MG63 (cell line): ENCODE results near the gene PTCD1. TPM values are rescaled to one million over a fixed set of nuclear protein-coding genes. Genes with fewer than 3 reads are reported as not detected.
A peak's percentile ranks its signal among the peaks of the same experiment; 100 is the strongest.

Experiments used
- DNase-seq: peaks from one replicate; pipeline ENCODE4 v3.0.0-alpha.2; 2020
- H3K27me3 ChIP-seq: fragments of 250-450 bp; sonication (Bioruptor Pico); 2 replicates; pipeline ENCODE4 v1.5.1; 2020; ENCODE audit warnings: mild to moderate bottlenecking, moderate library complexity
- H3K36me3 ChIP-seq: fragments of 250-450 bp; sonication (Bioruptor Pico); 2 replicates; pipeline ENCODE4 v1.5.1; 2020; ENCODE audit warnings: mild to moderate bottlenecking, moderate library complexity
- H3K4me3 ChIP-seq: fragments of 250-450 bp; sonication (Bioruptor Pico); 2 replicates; pipeline ENCODE4 v1.5.1; 2020; ENCODE audit warnings: mild to moderate bottlenecking, moderate library complexity
- H3K9me3 ChIP-seq: fragments of 250-450 bp; sonication (Bioruptor Pico); 2 replicates; pipeline ENCODE4 v1.5.1; 2020; ENCODE audit warnings: mild to moderate bottlenecking, moderate library complexity
- total RNA-seq: library from RNA; depleted of rRNA; stranded (reverse); fragments of >200 nt; shearing (Covaris generic); gene quantifications from 2 replicates; pipeline ENCODE4 v1.2.3, GENCODE V29; 2014; ENCODE audit warnings: low replicate concordance; rRNA removed

PTCD1 gene, protein sequence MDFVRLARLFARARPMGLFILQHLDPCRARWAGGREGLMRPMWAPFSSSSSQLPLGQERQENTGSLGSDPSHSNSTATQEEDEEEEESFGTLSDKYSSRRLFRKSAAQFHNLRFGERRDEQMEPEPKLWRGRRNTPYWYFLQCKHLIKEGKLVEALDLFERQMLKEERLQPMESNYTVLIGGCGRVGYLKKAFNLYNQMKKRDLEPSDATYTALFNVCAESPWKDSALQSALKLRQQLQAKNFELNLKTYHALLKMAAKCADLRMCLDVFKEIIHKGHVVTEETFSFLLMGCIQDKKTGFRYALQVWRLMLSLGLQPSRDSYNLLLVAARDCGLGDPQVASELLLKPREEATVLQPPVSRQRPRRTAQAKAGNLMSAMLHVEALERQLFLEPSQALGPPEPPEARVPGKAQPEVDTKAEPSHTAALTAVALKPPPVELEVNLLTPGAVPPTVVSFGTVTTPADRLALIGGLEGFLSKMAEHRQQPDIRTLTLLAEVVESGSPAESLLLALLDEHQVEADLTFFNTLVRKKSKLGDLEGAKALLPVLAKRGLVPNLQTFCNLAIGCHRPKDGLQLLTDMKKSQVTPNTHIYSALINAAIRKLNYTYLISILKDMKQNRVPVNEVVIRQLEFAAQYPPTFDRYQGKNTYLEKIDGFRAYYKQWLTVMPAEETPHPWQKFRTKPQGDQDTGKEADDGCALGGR
- 6.9 and 7.3 TPM in 2 replicates for total RNA-seq

DNA sequence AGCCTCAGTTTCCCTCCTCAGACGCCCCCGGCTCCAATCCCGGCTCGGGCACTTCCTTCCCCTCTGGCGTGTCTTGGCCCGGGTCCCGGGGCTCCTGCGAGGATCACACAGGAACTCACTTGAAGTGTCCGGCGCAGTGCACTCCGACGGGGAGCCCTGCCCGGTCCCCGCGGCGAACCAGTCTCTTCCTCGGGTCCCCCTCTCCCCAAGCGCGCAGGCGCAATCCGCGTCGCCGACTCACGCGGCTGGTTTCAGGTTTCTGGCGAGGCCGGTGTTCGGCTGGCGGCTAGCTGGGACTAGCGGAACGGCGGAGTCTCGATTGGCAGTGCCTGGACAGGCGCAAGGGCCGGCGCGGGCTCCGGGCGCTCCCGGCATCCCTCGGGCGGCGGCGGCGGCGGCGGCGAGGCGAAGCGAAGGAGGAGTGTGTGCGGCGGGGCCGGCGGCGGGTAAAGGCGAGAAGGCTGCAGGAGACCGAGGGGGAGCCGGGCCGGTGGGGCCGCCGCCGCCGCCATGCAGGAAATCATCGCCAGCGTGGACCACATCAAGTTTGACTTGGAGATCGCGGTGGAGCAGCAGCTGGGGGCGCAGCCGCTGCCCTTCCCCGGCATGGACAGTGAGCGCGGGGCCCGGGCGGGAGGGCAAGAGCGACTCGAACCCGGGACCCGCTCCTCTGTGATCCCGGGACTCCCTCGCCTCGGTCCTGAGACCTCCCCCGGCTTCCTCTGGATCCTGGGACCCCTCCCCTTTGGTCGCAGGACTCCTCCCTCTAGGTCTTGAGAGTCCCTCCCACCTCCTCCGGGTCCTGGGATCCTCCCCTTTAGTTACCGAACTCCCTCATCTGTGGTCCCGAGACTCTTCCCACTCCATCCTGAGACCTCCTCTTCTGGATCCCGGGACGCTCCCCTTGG lies at the start of gene PTCD1, which contains the start of gene CPSF4:
PTCD1 (minus strand) TSS at position 226 of the 908 bp plus-strand sequence. CDS start 3,556 bp downstream, outside the sequence.
CPSF4 (plus strand) TSS at position 371 of the 908 bp plus-strand sequence; CDS start at position 511, 140 bp downstream.
- no peaks in the 10 kb centered on the region for H3K27me3 ChIP-seq
- H3K9me3 ChIP-seq, result no peaks in the 10 kb centered on the region
- peak within 1 kb of the TSS; percentile 87 for H3K4me3 ChIP-seq
- peak; percentile 91 for DNase-seq
- H3K36me3 ChIP-seq, result peaks cover 2% of the 10 kb centered on the region; the same call in 1 of the 2 replicates

DNA sequence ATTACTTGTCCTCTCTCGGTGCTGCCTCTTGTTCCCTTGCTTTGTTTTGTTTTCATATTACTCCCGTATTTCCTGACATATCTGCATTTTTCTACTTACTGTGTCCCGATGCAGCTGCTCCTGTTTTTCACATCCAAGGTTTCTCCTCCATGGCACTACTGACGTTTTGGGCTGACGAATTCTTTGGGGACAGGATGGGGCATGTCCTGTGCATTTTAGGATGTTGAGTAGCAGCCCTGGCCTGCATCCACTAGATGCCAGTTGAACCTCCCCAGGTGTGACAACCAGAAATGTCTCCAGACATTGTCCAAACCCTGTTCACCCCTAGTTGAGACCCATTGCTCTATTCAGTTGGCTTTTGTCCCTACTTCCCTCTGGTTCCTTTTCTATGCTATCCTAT lies 46.5 kb upstream of the PTCD1 start:
- H3K4me3 ChIP-seq, result no peak overlapping the region
- no peaks in the 10 kb centered on the region for H3K27me3 ChIP-seq
- H3K36me3 ChIP-seq, result no peaks in the 10 kb centered on the region
- H3K9me3 ChIP-seq, result no peaks in the 10 kb centered on the region
- DNase-seq, result no peak

DNA sequence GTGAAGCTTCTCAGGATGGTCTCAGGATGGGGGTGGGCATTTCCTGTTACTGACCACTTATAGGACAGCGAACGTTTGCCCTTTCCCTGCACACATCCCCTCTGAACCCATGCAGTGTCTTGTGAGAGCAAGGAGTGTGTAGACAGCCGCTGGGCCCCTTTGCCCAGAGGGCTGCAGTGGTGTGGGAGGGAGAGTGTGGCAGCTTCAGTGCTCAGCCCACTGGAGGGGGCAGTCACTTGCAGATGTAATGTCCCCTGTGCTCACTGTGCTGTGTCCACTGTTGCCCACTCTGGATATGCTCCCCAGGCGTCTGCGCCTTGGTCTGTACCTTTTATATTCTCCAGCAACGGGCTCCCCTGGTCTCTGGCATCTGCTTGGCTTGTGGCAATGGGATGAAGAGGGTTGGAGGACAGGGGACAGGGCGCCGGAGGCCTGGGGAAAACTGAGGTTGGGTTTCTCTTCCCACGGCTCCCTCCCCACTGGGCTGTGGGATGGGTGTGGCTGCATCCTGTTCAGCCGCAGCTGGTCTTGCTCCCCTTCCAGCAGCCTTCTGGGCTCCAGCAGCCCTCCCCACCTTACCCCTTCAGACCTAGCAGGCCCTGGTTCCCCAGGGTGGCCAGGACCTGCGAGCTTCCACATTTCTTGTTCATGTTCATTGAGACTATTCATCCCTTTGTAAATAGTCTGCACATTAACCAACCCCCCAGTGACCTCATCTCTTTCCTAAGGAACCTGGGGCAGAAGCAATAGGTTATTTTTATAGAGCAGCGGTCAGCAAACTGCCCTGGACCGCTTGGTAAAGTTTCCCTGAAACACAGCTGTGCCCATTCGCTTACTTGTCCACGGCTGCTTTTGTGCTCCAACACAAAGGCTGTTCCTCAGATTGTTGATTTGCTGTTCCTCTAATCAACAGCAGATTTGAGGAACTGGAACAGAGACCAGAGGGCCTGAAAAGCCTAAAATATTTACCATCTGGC lies 40.2 kb upstream of the PTCD1 start:
- no peaks in the 10 kb centered on the region for H3K27me3 ChIP-seq
- H3K4me3 ChIP-seq, result no peak overlapping the region
- no peaks in the 10 kb centered on the region for H3K9me3 ChIP-seq
- no peaks in the 10 kb centered on the region for H3K36me3 ChIP-seq
- no peak for DNase-seq

DNA sequence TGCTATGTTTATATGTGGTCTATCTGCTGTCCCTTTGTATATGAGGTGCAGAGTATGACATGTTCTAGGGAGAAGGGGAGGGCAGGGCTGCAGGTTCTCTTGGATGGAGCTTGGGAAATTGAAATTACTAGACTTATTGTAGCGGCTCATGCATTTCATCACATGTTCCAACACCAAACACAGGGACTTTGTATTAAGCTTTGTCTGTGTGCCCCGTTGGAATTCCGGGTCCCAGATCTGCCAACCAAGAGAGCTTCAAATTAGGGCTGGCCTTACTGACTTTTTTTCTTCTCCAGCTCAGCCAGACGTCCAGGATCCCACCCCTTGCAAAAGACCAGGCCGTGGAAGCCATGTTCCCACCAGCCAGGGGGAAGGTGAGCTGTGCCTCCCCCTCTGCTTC lies 37.5 kb upstream of the PTCD1 start:
- Histone ChIP-seq H3K9me3 (no peaks in the 10 kb centered on the region), H3K27me3 (no peaks in the 10 kb centered on the region), H3K36me3 (no peaks in the 10 kb centered on the region), H3K4me3 (no peak overlapping the region)
- no peak for DNase-seq

DNA sequence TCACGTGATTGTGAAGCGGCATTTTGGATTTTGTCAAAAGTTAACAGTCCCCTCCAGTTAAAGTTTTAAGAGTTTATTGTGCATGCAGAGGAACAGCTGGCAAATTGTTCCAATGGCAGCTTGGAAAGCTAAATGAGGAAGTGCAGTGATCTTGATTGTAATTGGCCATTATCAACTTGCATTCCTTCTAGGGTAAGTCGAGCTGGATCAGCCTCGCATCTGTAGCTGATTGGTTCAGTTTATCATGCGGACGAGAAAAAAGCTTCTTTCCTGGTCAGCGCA lies 34.7 kb upstream of the PTCD1 start:
- Histone ChIP-seq H3K9me3 (no peaks in the 10 kb centered on the region), H3K27me3 (no peaks in the 10 kb centered on the region), H3K36me3 (no peaks in the 10 kb centered on the region), H3K4me3 (peak overlapping the region; percentile 89)
- no peak for DNase-seq

DNA sequence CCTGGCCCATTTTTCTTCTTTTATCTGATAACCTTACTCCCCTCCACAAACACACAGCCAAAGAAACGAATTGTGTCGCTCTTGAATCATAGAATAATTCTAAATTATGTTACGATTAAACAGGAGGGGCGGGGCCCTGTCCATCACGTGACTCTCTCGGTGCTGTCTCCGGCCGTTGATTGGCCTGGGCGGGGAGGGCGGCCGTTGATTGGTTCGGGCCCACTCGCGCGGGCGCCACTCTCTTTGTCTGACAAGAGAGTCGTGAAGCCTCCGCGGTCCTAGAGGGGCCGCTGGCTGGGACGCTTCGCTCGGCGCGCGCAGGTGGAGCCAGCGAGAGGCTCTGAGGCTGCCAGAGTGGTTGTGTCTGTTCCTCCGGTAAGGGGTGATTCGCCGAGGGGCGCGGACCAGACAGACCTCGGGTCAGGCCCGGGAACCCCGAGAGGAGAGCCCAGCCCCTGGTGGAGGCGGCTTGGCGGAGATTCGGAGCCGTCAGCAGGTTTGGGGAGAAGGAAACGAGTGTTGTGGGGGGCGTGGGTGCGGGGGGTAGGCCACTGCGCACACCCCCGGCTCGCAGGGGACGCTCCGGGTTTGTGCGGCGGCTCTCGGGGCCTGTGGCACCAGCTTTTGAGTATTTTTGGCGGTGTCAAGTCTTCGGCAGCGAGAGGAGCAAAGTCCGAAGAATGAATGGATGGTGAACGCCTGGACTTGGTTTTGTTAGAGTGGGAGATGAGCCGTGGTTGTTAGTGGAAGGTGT lies 34.1 kb upstream of the PTCD1 start, which contains the start of gene ZNF789:
ZNF789 (plus strand) TSS at position 330 of the 754 bp plus-strand sequence. CDS start 3,567 bp downstream, outside the sequence.
- Histone ChIP-seq H3K4me3 (peak within 1 kb of the TSS; percentile 89), H3K9me3 (no peaks in the 10 kb centered on the region)

DNA sequence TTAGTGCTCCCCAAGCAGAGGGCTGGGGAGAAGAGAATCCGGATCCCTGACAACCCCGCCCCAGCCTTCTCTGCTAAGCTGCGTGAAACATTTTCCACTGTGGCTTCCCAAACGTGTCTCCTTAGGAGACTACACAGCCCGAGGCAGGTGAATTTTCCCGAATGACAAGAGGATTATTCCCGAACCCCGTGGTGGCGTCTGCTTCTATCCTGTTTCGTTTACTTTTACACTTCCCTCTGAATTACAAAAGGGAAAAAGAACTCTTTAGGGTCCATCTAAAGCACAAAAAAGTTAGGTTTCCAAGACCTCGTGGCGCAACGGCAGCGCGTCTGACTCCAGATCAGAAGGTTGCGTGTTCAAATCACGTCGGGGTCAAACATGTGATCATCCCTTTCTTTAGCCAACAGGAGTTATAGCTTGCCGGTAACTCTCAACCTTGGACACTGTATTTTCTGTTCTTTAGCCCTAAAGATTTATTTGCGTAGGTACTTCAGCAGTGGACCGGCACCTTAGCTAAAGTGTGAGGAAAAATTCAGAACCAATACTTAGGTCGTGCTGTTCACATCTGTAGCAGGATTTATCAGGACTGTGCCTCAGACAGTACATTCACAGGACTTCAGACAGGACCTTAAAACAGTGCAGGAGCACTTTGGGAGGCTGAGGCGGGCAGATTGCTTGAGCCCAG lies 30.9 kb upstream of the PTCD1 start:
- H3K4me3 ChIP-seq, result no peak overlapping the region
- no peak for DNase-seq
- H3K9me3 ChIP-seq, result no peaks in the 10 kb centered on the region

More for the DNA sequence above, 34.1 kb upstream of the PTCD1 start, which contains the start of gene ZNF789:
- H3K27me3 ChIP-seq, result no peaks in the 10 kb centered on the region
- DNase-seq, result peak; percentile 96
- no peaks in the 10 kb centered on the region for H3K36me3 ChIP-seq

DNA sequence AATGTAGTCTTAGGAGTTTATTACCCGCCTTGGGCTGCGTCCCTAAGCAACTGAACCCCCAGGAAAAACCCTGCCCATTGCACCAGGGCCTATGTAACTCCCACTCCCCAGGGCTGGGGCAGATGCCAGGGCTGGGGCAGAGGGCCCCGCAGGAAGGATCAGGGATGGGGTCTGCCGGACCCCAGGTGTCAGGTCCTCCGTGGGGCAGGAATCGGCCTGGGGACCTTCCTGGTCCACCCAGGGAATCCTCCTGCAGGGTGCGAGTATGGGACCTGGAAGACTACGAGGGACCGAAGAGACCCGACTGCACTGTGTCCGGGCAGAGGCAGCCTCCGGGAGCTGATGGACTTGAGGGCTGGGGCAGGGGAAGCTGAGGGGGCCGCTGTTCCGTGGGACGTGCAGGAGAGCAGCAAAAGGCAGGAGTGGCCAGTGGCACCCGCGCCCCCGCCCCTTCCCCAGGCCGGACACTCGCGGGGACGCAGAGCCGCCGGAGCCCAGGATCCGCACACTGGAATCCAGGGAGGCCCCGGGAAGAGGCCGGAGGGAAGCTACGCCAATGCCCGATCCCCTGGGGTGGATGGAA lies 29.8 kb upstream of the PTCD1 start:
- Histone ChIP-seq H3K36me3 (peaks cover 5% of the 10 kb centered on the region), H3K27me3 (no peaks in the 10 kb centered on the region), H3K9me3 (no peaks in the 10 kb centered on the region), H3K4me3 (no peak overlapping the region)
- no peak for DNase-seq

More for the DNA sequence above, 30.9 kb upstream of the PTCD1 start:
- no peaks in the 10 kb centered on the region for H3K27me3 ChIP-seq
- no peaks in the 10 kb centered on the region for H3K36me3 ChIP-seq

DNA sequence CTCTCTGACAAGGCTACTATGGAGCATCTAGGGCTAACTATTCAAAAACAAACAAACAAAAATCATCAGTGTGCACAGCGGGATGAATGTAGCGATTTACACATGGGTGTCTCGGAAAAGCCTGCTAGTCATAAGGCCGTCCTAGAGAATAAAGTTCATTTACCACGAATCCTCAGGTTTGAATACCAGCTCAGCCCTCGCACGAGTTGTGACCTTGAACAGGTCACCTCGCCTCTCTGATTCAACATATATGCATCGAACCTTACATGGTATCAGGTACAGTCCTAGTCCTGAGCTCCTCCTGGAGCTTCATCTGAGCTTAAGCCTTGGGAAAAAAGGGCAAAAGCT lies 26.8 kb upstream of the PTCD1 start:
- no peaks in the 10 kb centered on the region for H3K9me3 ChIP-seq
- peak overlapping the region; percentile 80 for H3K4me3 ChIP-seq
- peaks cover 9% of the 10 kb centered on the region for H3K36me3 ChIP-seq
- no peaks in the 10 kb centered on the region for H3K27me3 ChIP-seq
- no peak for DNase-seq

DNA sequence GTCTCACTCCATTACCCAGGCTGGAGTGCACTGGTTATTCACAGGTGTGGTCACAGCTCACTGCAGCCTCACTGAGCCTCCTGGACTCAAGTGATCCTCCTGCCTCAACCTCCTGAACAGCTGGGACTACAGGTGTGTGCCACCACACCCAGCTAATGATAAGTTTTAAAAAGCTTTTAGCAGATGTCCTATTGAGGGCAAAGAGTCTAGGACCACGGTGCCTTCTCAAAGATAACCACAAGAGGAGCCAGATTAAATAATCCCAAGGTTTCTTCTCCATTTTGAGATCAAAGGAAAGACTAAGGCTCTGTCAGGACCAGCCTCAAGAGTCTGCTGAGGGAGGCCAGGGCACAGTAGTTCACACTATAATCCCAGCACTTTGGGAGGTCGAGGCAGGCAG lies 22.6 kb upstream of the PTCD1 start:
- Histone ChIP-seq H3K27me3 (no peaks in the 10 kb centered on the region), H3K9me3 (no peaks in the 10 kb centered on the region), H3K36me3 (peaks cover 22% of the 10 kb centered on the region), H3K4me3 (no peak overlapping the region)
- no peak for DNase-seq

DNA sequence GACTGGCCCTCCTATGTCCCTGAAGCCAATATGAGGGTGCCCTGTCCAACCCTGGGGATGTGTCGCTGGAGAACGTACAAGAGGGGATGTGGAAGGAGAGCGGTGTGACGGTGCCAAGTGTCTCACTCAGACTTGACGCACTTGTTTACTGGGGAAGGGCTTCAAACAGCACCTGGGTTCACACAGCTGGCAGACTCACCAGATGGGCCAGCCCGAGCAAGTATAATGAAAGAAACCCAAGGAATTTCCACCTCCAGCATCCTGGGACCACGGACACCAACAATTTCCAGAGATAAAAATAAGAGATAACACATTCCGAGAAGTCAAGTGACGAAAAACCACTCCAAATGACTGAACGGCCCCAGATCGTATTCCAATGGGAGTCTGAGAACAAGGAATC lies 22.1 kb upstream of the PTCD1 start:
- DNase-seq, result no peak
- Histone ChIP-seq H3K9me3 (no peaks in the 10 kb centered on the region), H3K27me3 (no peaks in the 10 kb centered on the region), H3K4me3 (no peak overlapping the region), H3K36me3 (peaks cover 22% of the 10 kb centered on the region)

DNA sequence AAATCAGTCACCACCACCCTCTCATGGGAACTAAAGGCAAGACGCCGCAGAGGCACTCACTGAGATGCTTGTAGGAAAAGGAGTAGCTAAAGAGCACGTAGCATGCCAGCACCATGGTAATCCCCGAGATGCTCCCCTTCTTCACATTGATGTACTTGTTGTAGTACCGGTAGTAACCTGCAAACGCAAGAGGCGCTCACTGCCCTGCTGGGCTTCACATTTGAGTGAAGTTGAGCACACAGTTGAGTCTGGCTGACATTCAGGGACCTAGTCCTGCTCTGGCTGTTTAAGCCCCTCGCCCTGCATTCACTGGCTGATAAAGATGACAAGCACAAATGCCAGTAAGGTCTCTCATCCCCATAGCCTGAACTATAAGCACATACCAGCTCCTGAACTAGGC lies 20.5 kb upstream of the PTCD1 start:
- Histone ChIP-seq H3K9me3 (no peaks in the 10 kb centered on the region), H3K4me3 (no peak overlapping the region), H3K36me3 (peaks cover 21% of the 10 kb centered on the region), H3K27me3 (no peaks in the 10 kb centered on the region)
- no peak for DNase-seq

DNA sequence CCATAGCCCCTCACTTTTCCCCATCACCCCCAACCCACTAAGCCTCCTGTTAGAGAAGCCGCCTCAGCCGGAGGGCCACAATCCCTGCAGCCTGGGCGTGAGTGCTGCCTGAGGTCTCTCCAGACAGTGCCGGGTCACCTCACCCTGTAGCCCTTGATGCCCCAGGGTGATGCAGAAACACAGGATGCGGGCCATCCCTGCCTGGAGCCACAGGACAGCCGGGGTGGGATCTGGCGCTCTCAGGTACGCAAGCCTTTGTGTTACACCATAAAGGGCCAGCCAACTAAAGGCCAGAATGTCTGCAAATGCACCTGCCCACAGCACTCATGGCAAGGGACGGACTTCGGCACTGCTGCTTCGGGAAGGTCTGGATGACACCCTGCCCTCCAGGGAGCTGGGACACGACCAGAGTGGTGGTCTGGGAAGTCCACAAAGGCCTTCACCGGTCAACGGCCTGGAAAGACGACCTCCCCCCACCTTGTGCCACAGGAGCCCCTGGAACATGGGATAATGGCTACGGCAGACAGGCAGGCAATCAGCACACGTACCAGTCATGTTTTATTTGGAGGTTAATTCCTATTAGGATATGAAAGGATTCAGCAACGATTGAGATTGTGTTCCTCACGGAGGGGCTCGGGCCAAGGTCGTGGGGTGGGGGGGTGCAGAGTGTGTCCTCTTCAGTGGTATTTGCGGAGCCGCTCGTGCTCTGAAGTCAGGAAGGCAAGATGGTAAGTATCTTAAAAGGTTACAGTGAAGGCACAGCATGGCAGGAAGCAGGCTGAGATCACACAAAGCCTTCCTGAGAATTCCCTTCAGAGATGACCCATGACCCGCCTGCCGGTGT lies 19.3 kb upstream of the PTCD1 start:
- no peaks in the 10 kb centered on the region for H3K9me3 ChIP-seq
- H3K27me3 ChIP-seq, result no peaks in the 10 kb centered on the region
- H3K36me3 ChIP-seq, result peaks cover 15% of the 10 kb centered on the region
- no peak for DNase-seq
- H3K4me3 ChIP-seq, result no peak overlapping the region
